ENCODE measurements around the gene FOXE1.

The FOXE1 gene

GRCh38 chr9:97809666-97810344 is 43.2 kb upstream of the FOXE1 start:
- TF ChIP-seq CTCF (IDR thresholded peaks at IDR 0.05; ENCODE audit: low read depth, low read length): no peak
- no peak for DNase-seq (ENCODE audit: low read depth in 2 of 2)

GRCh38 chr9:97811533-97812246 is 41.3 kb upstream of the FOXE1 start:
- no peak overlapping the region for H3K4me3 ChIP-seq (replicated peaks in 1 of 2; ENCODE audit: low read depth in 2 of 2, low read length in 2 of 2)
- DNase-seq (ENCODE audit: low read depth in 2 of 2): peak; percentile 13 to 31
- TF ChIP-seq CTCF (IDR thresholded peaks at IDR 0.05; ENCODE audit: low read depth, low read length): no peak

More at GRCh38 chr9:97809666-97810344, 43.2 kb upstream of the FOXE1 start:
- H3K4me3 ChIP-seq (replicated peaks in 1 of 2; ENCODE audit: low read depth in 2 of 2, low read length in 2 of 2): no peak overlapping the region

- no peak for TF ChIP-seq CTCF (IDR thresholded peaks at IDR 0.05; ENCODE audit: low read depth, low read length)
- no peak for DNase-seq (ENCODE audit: low read depth in 2 of 2)
- no peak overlapping the region for H3K4me3 ChIP-seq (replicated peaks in 1 of 2; ENCODE audit: low read depth in 2 of 2, low read length in 2 of 2)
Measured at GRCh38 chr9:97812247-97812543, 40.8 kb upstream of the FOXE1 start.

GRCh38 chr9:97813072-97813471 is 40.0 kb upstream of the FOXE1 start:
- H3K4me3 ChIP-seq (replicated peaks in 1 of 2; ENCODE audit: low read depth in 2 of 2, low read length in 2 of 2): no peak overlapping the region
- no peak for DNase-seq (ENCODE audit: low read depth in 2 of 2)
- no peak for TF ChIP-seq CTCF (IDR thresholded peaks at IDR 0.05; ENCODE audit: low read depth, low read length)

- no peak for DNase-seq (ENCODE audit: low read depth in 2 of 2)
- no peak overlapping the region for H3K4me3 ChIP-seq (replicated peaks in 1 of 2; ENCODE audit: low read depth in 2 of 2, low read length in 2 of 2)
- no peak for TF ChIP-seq CTCF (IDR thresholded peaks at IDR 0.05; ENCODE audit: low read depth, low read length)
Measured at GRCh38 chr9:97819735-97820134, 33.3 kb upstream of the FOXE1 start.

- H3K4me3 ChIP-seq (replicated peaks in 1 of 2; ENCODE audit: low read depth in 2 of 2, low read length in 2 of 2): no peak overlapping the region
- DNase-seq (ENCODE audit: low read depth in 2 of 2): no peak
- no peak for TF ChIP-seq CTCF (IDR thresholded peaks at IDR 0.05; ENCODE audit: low read depth, low read length)
Measured at GRCh38 chr9:97820373-97820772, 32.7 kb upstream of the FOXE1 start.
